SK-N-MC (cell line): ENCODE measurements around the gene ARHGAP20.

Experiments
- EZH2 ChIP-seq: fragments of 200-600 bp; sonication (generic); IDR thresholded peaks from one replicate; pipeline ENCODE4 v1.6.1; 2017; ENCODE audit warnings: antibody characterized with exemption
- FOXP2 ChIP-seq: optimal IDR thresholded peaks from 2 replicates; pipeline ENCODE3; 2011; ENCODE audit warnings: mild to moderate bottlenecking, moderate library complexity; ENCODE audit not compliant: insufficient read depth; ENCODE audit errors: extremely low read length, control extremely low read depth
- POLR2AphosphoS5 ChIP-seq: IDR thresholded peaks from 2 replicates; pipeline ENCODE4 v1.6.1; 2012; ENCODE audit warnings: mild to moderate bottlenecking, low read depth, low read length, borderline replicate concordance

DNA sequence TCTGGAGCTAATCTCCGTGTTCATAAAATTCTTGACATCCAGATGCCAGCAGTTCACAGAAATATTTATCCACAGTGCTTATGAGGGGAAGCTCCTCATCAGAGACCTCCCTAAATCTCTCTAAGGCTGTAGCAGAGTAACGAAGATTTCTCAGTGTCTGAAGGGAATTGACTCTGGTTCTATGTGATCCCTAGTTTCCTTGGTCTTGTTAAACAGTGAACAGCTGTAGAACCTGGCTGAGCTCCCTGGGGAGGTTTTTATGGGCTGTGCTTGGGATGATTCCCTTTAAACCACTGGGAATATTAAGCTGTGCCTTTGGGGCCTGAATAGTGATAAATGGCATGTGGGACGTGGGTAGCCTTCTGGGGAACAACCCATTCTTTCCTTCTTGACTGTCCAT lies 43.7 kb upstream of the ARHGAP20 start:
- TF ChIP-seq POLR2AphosphoS5: no peak
- TF ChIP-seq EZH2: no peak
- TF ChIP-seq FOXP2: no peak
